HepG2 (cell line): ENCODE results near the gene FGD5.

Source experiments
- BRD4 ChIP-seq: sonication (generic); formaldehyde crosslinking; IDR thresholded peaks from 2 replicates; pipeline ENCODE4 v1.4.0; 2020; ENCODE audit warnings: missing genetic modification reagents
- CTCF ChIP-seq: sonication (generic); formaldehyde crosslinking; IDR thresholded peaks from 2 replicates; pipeline ENCODE4 v1.5.0; 2020; ENCODE audit warnings: mild to moderate bottlenecking, missing genetic modification reagents, moderate library complexity
- EZH2 ChIP-seq: conservative IDR thresholded peaks from 2 replicates; pipeline ENCODE4 v1.6.1; 2012; ENCODE audit warnings: mild to moderate bottlenecking, low read depth, low read length, moderate library complexity
- FOXK1 ChIP-seq: sonication (generic); formaldehyde crosslinking; IDR thresholded peaks from 2 replicates; pipeline ENCODE4 v1.4.0; 2020; ENCODE audit warnings: low read depth, missing genetic modification reagents, borderline replicate concordance
- KAT7 ChIP-seq: IDR thresholded peaks from 2 replicates; pipeline ENCODE4 v1.6.1; 2018; ENCODE audit warnings: borderline replicate concordance, missing compliant biosample characterization
- MAFF ChIP-seq: IDR thresholded peaks from 2 replicates; pipeline ENCODE4 v1.6.1; 2011; ENCODE audit warnings: low read depth, low read length, improper control_type of control experiment
- MEIS1 ChIP-seq: sonication (generic); formaldehyde crosslinking; IDR thresholded peaks from 2 replicates; pipeline ENCODE4 v1.9.0; 2021; ENCODE audit warnings: mild to moderate bottlenecking, missing genetic modification reagents, moderate library complexity, borderline replicate concordance
- MLX ChIP-seq: IDR thresholded peaks from 2 replicates; pipeline ENCODE4 v1.6.1; 2016
- NFKB2 ChIP-seq: sonication (generic); formaldehyde crosslinking; IDR thresholded peaks from 2 replicates; pipeline ENCODE4 v1.4.0; 2020; ENCODE audit warnings: missing genetic modification reagents, borderline replicate concordance
- RAD21 ChIP-seq: fragments of 450-650 bp; formaldehyde crosslinking; IDR thresholded peaks from 2 replicates; pipeline ENCODE4 v1.5.0; 2020; ENCODE audit warnings: mild to moderate bottlenecking
- RFX5 ChIP-seq: IDR thresholded peaks from 2 replicates; pipeline ENCODE4 v1.6.1; 2011; ENCODE audit warnings: low read depth, low read length, improper control_type of control experiment
- TAF1 ChIP-seq: sonication (generic); formaldehyde crosslinking; IDR thresholded peaks from 2 replicates; pipeline ENCODE4 v1.4.0; 2020; ENCODE audit warnings: missing genetic modification reagents
- THYN1 ChIP-seq: sonication (generic); formaldehyde crosslinking; IDR thresholded peaks from 2 replicates; pipeline ENCODE4 v1.8.1; 2023; ENCODE audit warnings: low read depth, mild to moderate bottlenecking, moderate library complexity, missing genetic modification reagents, borderline replicate concordance
- ZNF740 ChIP-seq: sonication (generic); formaldehyde crosslinking; IDR thresholded peaks from 2 replicates; pipeline ENCODE4 v1.4.0; 2020; ENCODE audit warnings: missing genetic modification reagents

- TF ChIP-seq FOXK1 (CRISPR knock-in tag) (no peak), MAFF (no peak), MLX (CRISPR knock-in tag) (no peak), RAD21 (no peak), ZNF740 (CRISPR knock-in tag) (no peak), NFKB2 (CRISPR knock-in tag) (no peak), RFX5 (no peak), BRD4 (no peak), KAT7 (CRISPR knock-in tag) (no peak), CTCF (CRISPR knock-in tag) (no peak), MEIS1 (CRISPR knock-in tag) (no peak), TAF1 (CRISPR knock-in tag) (no peak), THYN1 (CRISPR knock-in tag) (no peak), EZH2 (no peak)
Measured at GRCh38 chr3:14793126-14793857, 25.5 kb upstream of the FGD5 start.
